GM21367 (cell line): ENCODE measurements around the gene ASB13.

Experiments used
- ATAC-seq: cut with Tn5 transposase; IDR thresholded peaks from one replicate; pipeline ENCODE4 v1.9.1; 2021; ENCODE audit not compliant: unreplicated experiment

Gene ASB13

DNA sequence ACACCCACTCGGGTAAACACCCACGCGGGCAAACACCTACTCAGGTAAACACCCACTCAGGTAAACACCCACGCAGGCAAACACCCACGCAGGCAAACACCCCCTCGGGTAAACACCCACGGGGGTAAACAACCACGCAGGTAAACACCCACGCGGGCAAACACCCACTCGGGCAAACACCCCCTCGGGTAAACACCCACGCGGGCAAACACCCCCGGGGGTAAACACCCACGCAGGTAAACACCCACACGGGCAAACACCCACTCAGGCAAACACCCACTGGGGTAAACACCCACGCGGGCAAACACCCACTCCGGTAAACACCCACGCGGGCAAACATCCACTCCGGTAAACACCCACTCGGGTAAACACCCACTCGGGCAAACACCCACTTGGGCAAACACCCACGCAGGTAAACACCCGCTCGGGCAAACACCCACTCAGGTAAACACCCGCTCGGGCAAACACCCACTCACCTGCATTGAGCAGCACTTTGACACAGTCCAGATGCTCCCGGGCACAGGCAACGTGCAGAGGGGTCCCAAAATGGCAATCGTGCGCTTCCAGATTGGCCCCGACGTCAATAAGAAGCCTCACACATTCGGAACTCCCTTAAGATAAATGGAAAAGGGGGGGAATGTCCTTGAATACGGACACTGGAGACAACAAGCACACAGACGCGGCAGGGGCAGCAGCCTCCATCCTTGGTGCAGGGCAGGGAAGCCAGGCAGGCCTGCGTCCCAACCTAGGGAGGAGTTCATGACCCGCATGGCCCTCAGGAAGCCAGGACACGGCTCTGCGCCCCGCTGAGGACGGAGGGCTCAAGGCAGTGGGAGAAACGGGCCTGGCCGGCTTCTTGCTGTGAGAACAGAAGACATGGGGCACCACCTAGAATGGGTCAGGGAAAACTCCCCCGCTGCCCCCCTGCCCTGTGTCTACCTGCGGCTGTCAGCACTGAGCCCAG lies 17.6 kb downstream of the ASB13 start:
- no peak for ATAC-seq

DNA sequence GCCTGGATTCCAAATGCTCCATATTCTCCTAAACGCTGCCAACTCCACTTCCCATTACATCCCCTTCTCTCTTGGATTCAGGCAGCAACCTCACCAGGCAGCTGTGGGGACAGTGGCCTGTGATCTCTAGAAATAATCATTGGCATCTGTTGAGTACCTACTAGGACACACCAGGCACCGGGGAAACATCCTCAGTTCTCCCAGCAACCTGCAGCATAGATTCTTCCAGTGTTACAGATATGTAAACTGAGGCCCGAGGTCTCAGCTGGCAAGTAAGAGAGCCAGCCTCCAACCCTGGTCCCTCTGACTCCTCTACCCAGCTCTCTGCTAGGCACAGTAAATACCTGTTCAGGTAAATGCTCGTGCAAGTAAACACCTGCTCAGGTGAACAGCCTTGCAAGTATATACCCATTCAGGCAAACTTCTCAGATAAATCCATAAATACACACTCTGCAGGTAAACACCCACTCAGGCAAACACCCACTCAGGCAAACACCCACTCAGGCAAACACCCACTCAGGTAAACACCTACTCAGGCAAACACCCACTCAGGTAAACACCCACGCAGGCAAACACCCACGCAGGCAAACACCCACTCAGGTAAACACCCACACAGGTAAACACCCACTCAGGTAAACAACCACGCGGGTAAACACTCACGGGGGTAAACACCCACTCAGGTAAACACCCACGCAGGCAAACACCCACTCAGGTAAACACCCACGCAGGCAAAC lies 18.7 kb downstream of the ASB13 start:
- ATAC-seq: no peak

DNA sequence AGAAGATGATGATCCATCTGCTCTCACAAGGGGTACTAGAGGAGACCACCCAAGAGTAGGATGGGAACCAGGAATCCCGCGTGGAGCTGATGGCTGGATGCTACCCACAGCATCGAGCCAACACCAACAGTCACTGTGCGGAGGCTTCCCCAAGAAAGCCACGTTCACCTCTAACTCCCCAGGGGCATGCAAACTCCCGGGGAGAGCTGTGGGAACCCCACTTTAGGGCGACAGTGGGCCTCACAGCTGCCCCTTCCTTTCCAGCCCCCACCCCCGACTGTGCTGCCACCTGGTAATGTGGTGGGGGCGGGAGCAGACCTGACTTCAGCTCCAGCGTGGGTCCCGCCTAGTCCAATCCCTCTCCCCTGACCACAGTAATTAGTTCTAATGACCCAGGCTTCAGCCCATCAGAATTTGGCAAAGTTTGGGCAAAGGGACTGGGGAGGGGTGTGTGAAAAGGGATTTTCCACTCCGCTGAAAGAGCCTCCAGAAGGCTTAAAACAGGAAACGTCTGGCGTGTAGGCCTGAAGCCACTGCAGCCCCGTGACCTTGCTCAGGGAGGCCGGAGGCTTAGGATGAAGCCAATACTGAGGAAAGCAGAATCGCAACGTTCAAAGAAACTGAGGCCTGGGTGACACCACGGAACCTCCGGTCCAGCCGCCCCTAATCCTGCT lies 20.3 kb downstream of the ASB13 start:
- ATAC-seq: no peak

DNA sequence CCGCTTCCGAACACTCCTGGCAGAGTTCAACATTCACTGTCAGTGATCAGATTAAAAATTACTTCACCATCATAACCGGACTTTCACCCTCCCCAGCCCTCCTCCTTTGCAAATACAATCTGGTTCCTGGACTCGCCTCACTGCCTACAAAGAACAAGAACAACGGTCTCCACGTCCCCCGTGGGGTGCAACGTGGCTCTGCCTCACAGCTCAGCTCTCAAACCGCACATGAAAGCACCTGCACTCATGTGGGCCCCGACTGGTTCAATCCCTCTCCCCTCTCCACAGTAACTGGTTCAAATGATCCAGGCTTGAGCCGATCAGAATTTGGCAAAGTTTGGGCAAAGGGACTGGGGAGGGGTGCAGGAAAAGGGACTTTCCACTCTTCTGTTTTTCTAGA lies 21.0 kb downstream of the ASB13 start:
- ATAC-seq: no peak

DNA sequence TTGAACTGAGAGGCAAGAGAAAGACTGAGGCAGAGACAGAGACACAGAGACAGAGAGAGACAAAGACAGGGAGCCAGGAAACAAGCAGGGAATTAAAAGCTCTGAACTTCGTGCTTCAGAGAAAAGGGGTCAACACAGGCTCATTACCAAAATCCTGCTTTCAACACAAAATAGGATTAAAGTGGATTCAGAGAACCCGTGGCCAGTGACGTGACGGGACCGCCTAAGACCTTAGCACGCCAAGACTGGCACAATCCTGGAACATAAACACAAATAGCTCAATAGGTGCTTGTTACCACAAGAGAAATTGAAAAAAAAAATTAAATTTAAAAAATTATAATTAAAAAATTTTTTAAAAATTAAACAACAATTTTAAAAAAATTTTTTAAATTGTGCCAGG lies 21.5 kb downstream of the ASB13 start:
- ATAC-seq: no peak

DNA sequence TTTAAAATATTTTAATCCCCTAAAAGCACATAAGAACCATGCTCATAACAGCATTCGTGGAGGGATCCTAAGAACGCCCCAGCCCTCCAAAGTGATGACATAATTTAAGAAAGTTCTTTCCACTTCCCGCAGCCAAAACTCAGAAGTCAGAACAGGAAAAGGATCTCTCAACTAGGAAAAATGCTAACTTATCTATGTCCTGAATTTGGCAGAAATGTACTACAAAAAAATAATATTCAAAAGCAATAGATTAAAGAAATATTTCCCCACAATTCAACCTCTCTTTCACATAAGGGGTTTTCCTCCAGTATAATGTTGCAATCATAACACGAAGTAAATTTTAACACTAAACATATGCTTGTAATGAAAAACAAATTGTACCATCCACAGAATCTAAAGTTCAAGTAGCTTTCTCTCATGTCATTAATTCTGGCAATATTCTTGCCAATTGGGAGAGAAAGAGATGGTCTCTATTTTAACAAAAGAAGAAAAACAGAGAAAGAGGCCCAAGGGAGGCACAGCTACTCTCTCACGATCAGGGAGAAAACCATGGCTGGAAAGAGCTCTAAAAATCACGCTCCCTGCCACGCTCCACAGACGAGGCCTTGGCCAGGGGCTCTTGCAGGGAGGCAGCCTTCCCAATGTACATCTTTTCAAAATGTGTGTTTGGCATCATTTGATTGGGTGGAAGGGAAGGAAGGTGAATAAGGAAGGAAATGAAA lies 22.9 kb downstream of the ASB13 start:
- ATAC-seq: no peak

DNA sequence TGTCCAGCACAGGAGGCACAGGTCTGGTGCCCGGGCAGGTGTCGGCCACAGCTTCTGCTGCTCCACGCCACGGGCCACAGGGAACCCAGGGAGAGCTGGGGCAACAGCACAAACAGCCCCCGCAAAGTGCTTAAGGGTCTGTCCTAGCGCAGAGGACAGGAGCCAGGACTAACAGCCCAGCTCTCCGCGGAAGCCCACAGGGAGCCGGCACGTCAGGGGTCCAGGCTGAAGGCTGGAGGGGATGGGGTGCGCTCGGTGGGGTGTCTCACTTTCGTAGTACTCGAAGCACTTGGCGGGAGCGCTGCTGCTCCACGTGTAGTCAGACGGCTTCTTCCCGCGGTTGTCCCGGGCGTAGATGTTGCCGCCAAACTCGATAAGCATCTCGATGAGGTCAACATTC lies 24.9 kb downstream of the ASB13 start:
- no peak for ATAC-seq

DNA sequence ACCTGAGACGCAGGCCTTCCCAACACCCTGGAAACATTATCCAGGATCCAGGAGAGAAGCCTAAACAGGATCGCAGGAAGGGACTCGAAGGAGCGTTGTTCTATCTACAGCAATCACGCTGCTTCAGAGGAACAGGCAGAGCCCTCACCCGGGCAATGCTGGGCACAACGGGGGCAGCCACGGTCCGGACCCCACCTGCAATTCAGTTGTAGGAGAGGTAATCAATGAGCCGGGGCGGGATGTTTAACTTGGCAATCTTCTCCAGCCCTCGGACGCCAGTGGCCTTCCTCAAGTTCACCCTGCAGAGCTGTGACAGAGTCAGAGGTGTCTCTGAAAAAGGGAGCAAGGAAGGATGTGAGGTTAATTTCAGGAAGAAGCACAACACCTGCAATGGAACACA lies 25.9 kb downstream of the ASB13 start:
- no peak for ATAC-seq

DNA sequence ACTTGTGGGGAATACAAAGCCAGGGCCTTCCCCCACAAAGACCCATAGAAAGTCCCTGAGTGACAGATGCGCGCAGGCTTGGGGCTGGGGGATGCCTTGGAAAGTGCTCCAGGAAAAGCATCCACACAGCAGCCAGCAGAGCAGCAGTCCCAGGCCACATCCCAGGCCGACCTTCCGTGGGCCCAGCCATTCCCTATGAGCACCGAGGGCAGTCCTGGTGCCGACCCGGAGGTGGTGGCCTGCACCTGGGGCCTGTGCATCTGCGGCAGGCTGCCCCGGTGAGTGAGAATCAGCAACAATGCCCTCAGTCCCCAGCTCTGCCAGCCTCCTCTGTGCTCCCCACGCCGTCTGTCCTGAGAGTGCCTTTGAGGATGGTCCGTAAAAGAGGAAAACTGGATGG lies 26.4 kb downstream of the ASB13 start:
- no peak for ATAC-seq

DNA sequence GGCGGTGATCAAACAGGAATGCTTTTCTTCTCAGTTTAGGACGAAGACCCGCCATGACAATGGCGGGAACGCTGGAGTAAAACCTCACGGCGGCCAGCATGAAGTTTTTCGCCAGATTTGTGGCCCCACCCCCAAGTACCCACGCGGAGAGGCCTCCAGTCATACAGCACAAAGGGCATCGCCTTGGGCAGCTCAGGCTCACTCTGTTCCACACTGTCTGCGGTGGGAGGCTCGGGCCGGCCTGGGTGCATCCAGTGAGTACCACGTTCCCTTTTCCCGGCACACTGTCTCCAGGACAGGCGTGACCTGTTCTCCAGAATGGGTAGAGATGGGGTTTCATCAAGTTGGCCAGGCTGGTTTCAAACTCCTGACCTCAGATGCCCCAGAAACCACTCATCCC lies 27.3 kb downstream of the ASB13 start:
- ATAC-seq: no peak

DNA sequence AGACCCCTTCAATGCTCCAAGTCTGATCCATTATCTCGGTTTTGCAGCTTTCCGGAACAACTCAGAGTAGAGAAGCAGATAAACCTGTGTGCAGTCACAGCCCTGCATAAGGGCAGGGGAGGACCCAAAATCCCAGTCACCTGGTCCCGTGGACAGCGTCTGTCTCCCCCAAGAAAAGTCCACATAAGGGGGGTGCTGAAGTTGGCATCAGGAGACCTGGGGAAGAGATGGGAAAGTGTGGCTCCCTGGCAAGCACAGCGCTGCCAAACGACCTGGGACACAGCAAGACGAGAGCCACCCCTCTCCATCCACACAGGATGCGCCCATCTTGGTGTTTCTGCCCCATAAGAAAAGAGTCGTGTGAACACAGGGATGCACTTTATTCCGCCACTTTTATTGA lies 27.9 kb downstream of the ASB13 start:
- ATAC-seq: no peak

DNA sequence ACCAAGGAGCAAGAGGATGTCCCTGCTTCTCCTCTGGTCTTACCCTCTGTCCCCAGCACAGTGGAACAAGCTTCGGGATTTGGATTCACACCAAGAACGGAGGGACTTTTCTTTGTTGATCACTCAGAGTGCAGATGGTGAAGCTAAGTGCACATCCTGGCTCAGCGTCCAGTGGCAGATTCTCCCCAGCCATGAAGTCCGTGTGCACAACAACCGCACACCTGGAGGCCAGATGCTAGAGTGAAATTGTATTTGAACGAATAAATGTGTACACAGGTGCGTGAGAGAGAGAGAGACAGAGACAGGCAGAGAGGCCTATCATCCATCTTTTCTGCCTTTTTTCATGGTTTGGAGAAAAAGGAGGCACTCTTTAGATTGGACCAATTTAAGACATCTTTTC lies 31.5 kb downstream of the ASB13 start:
- ATAC-seq: no peak

DNA sequence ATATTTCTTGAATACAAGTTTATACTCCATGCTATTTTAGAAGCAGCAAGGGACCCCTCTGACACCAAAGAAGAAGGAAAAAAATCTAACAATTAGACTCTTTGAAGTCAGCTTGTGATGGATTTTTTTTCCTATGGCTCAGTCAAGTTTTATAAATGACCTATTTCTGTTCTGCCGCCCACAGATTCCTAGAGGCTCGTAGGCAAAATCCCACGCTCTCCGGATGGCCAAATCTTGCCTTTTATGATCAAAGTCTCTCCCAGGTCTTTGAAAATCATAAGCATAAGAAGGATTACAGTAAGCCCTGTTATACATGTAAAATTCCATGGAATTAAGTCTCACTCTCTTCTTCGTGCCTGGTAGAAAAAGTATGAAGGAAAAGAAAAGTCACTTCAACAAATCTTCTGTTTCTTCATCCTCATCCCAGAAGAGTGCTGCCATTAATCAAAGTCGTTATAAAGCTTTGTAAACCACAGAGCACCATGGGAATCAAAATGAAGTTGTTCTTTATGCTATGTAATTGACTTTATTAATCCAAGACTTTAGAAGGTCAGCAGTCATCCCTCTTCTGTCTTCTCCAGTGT lies 33.1 kb downstream of the ASB13 start:
- ATAC-seq: no peak

DNA sequence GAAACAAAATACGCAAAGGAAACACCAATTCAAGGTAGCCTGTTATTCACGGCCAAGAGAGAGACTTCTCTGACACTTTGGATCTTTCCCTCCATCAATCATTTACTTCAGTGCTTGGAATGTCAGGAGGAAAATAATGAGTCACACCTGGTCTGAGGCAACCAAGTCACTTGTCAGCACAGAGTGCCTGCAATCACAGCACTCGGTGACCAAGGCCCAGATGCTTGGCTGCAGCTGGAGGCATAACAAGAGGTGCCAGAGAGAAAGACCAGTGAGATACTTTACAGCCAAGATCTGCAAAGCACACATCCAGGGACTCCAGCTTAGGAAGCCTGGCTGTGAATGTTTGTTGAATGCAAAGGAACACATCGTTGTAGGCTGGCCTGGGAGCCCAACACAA lies 33.9 kb downstream of the ASB13 start:
- no peak for ATAC-seq

DNA sequence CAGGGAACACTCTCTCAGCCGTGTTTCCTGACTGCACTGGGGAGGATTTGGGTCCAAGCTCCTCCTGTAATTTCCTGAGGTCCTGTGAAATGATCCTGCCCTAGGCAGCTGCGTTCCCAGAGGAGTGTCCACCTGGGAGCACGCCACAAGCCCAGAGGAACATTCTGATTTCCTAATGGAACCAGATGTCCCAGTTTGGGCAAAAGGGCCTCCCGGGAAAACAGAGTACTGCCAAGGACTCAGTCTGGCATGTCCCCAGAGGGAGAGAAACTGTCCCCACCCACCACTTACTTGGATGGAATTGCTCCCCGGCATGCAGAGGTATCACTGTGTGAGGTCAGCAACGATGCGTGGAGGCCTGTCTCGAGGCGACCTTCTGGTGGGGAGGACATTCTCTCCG lies 34.5 kb downstream of the ASB13 start:
- no peak for ATAC-seq

DNA sequence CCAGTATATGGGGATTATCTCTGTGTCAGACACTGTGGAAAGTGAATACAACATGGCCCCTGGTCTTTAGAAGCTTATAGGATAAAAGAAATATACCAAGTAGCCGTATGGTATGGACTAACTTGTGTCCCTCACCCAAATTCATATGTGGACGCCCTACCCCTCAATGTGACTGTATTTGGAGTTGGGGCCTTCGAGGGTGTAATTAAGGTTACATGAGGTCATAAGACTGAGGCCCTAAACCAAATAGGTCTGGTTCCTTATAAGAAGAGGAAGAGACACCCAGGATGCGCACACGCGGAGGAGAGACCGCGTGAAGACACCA lies 36.3 kb downstream of the ASB13 start:
- ATAC-seq: no peak

DNA sequence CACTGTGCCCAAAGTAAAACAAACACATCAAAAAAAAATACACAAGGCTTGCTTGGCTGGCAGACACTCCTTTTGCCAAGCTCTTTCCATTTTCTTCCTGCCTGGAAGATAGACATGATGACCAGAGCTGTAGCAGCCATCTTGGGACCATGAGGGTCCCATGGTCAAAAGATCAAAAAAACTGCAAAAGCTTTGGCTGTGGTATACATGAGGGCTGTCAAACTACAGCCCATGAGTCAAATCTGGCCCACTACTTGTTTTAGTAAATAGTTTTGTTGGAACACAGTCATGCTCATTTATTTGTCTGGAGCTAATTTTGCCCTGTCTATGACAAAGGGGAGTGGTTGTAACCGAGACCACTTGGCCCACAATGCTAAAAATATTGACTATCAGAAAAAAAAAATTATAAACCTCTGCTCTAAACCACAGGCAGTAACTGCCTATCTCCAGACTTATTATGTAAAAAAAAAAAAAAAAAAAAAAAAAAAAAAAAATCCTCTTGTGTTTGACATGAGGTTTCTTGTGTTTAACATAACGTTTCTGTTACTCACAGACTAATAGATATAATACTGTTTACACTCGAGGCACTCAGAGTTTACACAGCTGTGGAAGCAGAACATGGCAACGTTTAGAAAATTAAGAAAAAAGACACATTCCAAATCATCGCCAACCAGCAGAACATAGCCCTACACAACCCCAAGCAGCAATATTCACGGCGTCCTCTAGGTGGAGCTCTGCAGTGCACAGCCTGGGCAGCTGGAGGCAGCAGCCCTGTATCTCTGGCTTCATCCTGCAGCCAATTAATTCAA lies 36.9 kb downstream of the ASB13 start:
- no peak for ATAC-seq

DNA sequence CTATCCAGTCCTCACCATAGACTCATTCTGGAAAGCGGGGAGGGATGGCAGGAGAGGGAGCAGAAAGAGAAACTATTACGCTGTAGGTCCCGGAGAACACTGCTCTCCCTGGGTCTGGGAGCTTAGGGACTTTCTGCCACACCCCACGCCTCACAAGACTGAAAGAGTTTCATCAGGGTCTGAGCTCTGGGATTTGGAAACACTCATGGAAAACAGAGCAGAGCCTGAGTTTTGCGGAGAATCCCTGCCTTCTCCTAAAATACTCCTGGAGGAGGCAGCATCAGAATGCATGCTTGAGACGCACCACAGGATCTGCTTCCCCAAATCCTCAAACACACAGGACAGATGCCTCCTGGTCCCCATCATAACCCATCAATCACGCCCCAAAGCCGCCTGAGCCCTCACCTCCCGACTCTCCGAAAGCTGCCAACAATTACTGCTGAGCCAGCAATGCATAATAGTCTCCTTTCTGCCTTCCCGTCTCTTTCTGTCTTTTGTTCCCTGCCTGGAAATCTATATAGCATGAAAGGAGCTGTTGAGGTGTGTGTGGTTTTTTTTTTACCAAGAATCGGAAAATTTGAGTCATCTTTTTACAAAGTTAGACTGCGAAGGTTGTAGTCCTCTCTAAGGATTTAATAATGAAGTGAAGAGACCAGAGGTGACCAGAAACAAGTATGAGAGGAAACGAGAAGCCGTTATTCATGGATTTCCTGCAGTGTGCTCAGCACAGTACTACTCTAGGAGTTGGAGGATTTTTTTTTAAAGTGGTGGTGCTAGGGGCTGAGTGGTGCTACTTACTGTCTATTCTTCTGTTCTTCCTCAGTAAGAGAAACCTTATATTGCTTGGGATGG lies 37.7 kb downstream of the ASB13 start:
- peak; percentile 51 for ATAC-seq

DNA sequence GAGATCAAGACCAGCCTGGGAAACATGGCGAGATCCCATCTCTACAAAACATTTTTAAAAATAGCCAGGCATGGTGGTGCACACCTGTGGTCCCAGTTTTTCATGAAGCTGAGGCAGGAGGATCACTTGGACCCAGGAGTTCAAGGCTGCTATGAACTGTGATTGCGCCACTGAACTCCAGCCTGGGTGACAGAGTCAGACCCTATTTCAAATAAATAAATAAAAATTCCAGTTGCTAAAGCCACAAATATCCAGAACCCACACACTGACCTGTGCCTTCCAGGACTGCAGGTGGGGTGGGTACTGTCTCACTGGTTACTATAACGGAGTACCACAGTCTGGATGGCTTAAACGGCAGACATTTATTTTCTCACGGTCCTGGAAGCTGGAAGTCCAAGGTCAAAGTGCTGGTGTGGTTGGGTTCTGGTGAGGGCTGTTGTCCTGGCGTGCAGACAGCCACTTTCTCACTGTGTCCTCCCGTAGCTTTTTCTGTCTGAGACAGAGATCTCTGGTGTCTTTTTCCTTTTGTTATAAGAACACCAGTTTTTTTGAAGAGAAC lies 38.8 kb downstream of the ASB13 start:
- no peak for ATAC-seq
